Esophagus muscularis mucosa (tissue), 4 donors: ENCODE results near the gene PERCC1. TPM values are rescaled to one million over a fixed set of nuclear protein-coding genes. Genes with fewer than 3 reads are reported as not detected.

Experiments used
- DNase-seq: peaks from one replicate; pipeline ENCODE4 v3.0.0-alpha.2; 2017; ENCODE audit errors: extremely low spot score
- H3K27ac ChIP-seq, 4 donors: fragments of 200-600 bp; sonication (generic); replicated peaks in 1 of 4; 1 replicate in 3 of 4; 2 replicates in 1 of 4; pipeline ENCODE4 v1.5.1; 2016 to 2019; ENCODE audit warnings: mild to moderate bottlenecking in 1 of 4
- H3K27me3 ChIP-seq, 4 donors: fragments of 200-600 bp; sonication (generic); one replicate each; pipeline versions ENCODE4 v1.5.1 to v1.6.0; 2016 to 2019
- H3K36me3 ChIP-seq, 4 donors: fragments of 200-600 bp; sonication (generic); one replicate each; pipeline ENCODE4 v1.5.1; 2016 to 2019
- H3K4me1 ChIP-seq, 4 donors: fragments of 200-600 bp; sonication (generic); one replicate each; pipeline ENCODE4 v1.5.1; 2016 to 2019
- H3K4me3 ChIP-seq, 4 donors: fragments of 200-600 bp; sonication (generic); 1 replicate in 2 of 4; 2 replicates in 2 of 4; pipeline ENCODE4 v1.5.1; 2016 to 2019; ENCODE audit warnings: mild to moderate bottlenecking in 4 of 4, moderate library complexity in 1 of 4
- H3K9me3 ChIP-seq, 4 donors: fragments of 200-600 bp; sonication (generic); 1 replicate in 3 of 4; 2 replicates in 1 of 4; pipeline ENCODE4 v1.5.1; 2016 to 2019
- EP300 ChIP-seq: sonication (generic); formaldehyde crosslinking; IDR thresholded peaks from one replicate; pipeline ENCODE4 v1.6.1; 2017; ENCODE audit warnings: antibody characterized with exemption
- POLR2A ChIP-seq: fragments of 450-650 bp; IDR thresholded peaks from one replicate; pipeline ENCODE4 v1.6.1; 2017; ENCODE audit warnings: antibody characterized with exemption, moderate library complexity, mild to moderate bottlenecking, low read depth
- POLR2AphosphoS5 ChIP-seq, 2 donors: sonication (generic); formaldehyde crosslinking; IDR thresholded peaks; one replicate each; pipeline ENCODE4 v1.6.1; 2017; ENCODE audit warnings: antibody characterized with exemption in 2 of 2
- WGBS: methylation state at CpG from one replicate; pipeline ENCODE4 v1.1.5; 2018; 5-methylcytosine and 5-hydroxymethylcytosine counted together
- intact Hi-C: fragments of 100-400 bp; cut with DNase I; formaldehyde crosslinking; loops from one replicate; pipeline ENCODE4 v1.15.1; 2023
- total RNA-seq, 4 donors: library from RNA; depleted of rRNA; stranded (reverse); fragments of >200 nt; gene quantifications; one replicate each; pipeline versions ENCODE4 v1.1.0 to v1.2.1, GENCODE V29; 2016
- TF ChIP-seq, protein P1 (sequence below), 3 experiments: fragments of 200-600 bp in 2 of 3; fragments of 450-650 bp in 1 of 3; sonication (generic) in 2 of 3; IDR thresholded peaks; one replicate each; pipeline ENCODE4 v1.5.1; 2017 to 2019; ENCODE audit warnings: antibody characterized with exemption in 3 of 3, mild to moderate bottlenecking in 2 of 3, moderate library complexity in 1 of 3

The PERCC1 gene
- total RNA-seq, 4 donors from 2014 or later, result not detected

DNA sequence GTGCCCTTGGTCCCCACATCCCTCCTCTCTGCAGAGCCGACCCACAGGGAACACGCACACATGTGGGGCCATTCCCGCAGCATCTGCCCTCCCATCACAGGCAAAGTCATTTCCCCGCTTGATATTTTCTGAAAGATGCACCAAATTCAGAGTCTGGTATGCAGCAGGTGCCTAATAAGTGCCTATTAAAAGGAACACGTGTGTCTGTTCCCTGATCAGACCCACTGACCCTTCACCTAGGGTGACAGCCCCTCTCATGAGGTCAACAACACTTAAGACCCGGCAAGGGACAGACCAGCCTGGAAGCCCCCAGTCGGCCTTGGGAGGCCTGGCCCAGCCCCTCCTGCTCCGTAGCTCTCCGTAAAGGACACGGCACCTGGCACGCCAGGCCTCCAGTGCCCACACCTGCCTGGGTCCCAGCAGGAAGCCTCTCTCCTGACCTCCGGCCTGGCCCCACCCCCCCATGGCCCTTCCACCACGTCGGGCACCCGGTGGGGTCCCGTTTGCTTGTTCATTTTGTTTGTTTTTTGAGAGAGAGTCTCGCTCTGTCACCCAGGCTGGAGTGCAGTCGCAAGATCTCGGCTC lies 36.4 kb upstream of the PERCC1 start:
- H3K36me3 ChIP-seq, result peaks cover 52 to 98% (median 91%) of the 10 kb centered on the region in 4 donors
- no peaks in the 10 kb centered on the region for H3K9me3 ChIP-seq
- no peak overlapping the region for H3K4me3 ChIP-seq
- no peak overlapping the region for H3K27ac ChIP-seq
- TF ChIP-seq EP300, result no peak
- TF ChIP-seq, protein P1, sequence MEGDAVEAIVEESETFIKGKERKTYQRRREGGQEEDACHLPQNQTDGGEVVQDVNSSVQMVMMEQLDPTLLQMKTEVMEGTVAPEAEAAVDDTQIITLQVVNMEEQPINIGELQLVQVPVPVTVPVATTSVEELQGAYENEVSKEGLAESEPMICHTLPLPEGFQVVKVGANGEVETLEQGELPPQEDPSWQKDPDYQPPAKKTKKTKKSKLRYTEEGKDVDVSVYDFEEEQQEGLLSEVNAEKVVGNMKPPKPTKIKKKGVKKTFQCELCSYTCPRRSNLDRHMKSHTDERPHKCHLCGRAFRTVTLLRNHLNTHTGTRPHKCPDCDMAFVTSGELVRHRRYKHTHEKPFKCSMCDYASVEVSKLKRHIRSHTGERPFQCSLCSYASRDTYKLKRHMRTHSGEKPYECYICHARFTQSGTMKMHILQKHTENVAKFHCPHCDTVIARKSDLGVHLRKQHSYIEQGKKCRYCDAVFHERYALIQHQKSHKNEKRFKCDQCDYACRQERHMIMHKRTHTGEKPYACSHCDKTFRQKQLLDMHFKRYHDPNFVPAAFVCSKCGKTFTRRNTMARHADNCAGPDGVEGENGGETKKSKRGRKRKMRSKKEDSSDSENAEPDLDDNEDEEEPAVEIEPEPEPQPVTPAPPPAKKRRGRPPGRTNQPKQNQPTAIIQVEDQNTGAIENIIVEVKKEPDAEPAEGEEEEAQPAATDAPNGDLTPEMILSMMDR (IDR thresholded peaks at IDR 0.05), result no peak
- TF ChIP-seq POLR2AphosphoS5 (IDR thresholded peaks at IDR 0.05), result no peak
- no peak for TF ChIP-seq POLR2A
- intact Hi-C loops, result no loop called here
- no peaks in the 10 kb centered on the region for H3K27me3 ChIP-seq
- DNase-seq, result no peak
- 92% methylated on average over 19 of the region's 19 CpGs for WGBS
- no peaks in the 10 kb centered on the region for H3K4me1 ChIP-seq

DNA sequence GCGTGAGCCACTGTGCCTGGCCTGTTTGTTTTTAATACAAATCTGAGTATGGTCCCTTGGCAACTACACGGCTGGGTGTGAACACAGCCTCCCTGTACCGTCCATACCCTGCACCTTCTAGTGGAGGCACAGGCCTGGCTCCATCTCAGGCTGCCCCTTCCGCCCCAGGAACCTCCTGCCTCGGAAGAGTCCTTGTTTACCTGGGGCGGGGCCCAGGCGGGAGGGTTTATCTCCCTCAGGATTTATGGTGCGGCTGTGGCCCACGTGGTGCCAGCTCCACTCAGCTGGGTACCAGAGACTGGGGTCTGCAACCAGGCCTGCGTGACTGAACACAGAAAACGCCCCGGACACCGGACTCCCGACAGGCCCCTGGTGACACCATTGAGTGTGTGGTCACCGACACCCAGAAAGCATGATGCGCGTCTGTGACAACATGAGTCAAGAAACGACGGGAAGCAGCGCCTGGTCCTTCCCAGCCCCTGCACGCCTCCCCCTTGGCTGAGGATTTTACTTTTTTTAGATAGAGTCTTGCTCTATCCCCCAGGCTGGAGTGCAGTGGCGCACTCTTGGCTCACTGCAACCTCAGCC lies 35.3 kb upstream of the PERCC1 start:
- intact Hi-C loops, result no loop called here
- TF ChIP-seq EP300, result no peak
- no peak for TF ChIP-seq POLR2AphosphoS5 (IDR thresholded peaks at IDR 0.05)
- TF ChIP-seq, protein P1 (IDR thresholded peaks at IDR 0.05), result no peak
- TF ChIP-seq POLR2A, result no peak
- H3K36me3 ChIP-seq, result peaks cover 51 to 98% (median 90%) of the 10 kb centered on the region in 4 donors
- no peaks in the 10 kb centered on the region for H3K27me3 ChIP-seq
- WGBS, result 94% methylated on average over 18 of the region's 22 CpGs
- no peaks in the 10 kb centered on the region for H3K9me3 ChIP-seq
- H3K4me3 ChIP-seq, result no peak overlapping the region
- DNase-seq, result no peak
- no peaks in the 10 kb centered on the region for H3K4me1 ChIP-seq
- no peak overlapping the region for H3K27ac ChIP-seq

DNA sequence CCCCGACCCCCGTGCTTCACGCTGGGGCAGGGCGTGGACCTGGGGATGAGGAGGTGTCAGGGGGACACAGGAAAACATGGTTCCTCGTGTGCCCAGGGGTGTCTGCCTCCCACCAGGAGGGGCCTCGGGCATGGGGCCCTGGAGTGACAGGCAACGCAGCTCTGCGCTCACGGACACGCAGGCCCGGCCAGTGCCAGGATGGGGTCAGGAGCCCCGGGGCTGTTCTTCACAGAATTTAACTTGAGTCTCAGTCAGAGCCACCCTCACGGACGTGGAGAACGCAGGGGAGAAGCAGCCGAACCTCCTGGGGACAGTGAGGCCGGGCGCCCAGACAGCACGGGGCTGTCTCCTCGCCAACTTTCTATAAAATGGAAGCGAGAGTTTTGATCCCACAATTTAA lies 33.1 kb upstream of the PERCC1 start:
- no peaks in the 10 kb centered on the region for H3K27me3 ChIP-seq
- no peak for DNase-seq
- intact Hi-C loops, result no loop called here
- TF ChIP-seq POLR2AphosphoS5 (IDR thresholded peaks at IDR 0.05), result no peak
- TF ChIP-seq, protein P1 (IDR thresholded peaks at IDR 0.05), result no peak
- TF ChIP-seq EP300, result no peak
- no peak for TF ChIP-seq POLR2A
- 100% methylated on average over 1 of the region's 21 CpGs for WGBS
- H3K4me1 ChIP-seq, result no peaks in the 10 kb centered on the region
- no peak overlapping the region for H3K27ac ChIP-seq
- no peak overlapping the region for H3K4me3 ChIP-seq
- peaks cover 60 to 98% (median 93%) of the 10 kb centered on the region in 4 donors for H3K36me3 ChIP-seq
- no peaks in the 10 kb centered on the region for H3K9me3 ChIP-seq

DNA sequence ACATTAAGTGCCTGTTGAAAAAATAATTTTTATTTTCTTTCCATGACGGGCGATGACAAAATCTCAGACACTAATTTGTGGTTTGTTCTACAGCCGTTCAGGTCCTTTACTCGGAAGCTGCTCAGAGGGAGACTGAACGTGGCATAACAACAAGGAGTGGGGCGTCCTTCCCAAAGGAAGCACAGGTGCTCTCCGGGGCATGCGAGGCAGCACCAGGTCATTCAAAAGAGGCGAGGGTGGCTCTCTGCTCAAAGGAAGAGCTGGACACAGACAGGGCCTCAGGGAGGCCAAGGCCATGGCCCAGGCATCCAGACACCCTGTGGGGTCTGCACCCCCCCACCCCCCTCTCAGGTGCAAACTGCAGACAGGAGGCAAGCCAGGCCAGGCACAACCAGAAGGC lies 32.5 kb upstream of the PERCC1 start:
- H3K4me1 ChIP-seq, result no peaks in the 10 kb centered on the region
- intact Hi-C loops, result no loop called here
- H3K36me3 ChIP-seq, result peaks cover 57 to 98% (median 93%) of the 10 kb centered on the region in 4 donors
- TF ChIP-seq, protein P1 (IDR thresholded peaks at IDR 0.05), result no peak
- TF ChIP-seq POLR2A, result no peak
- TF ChIP-seq POLR2AphosphoS5 (IDR thresholded peaks at IDR 0.05), result no peak
- TF ChIP-seq EP300, result no peak
- H3K27me3 ChIP-seq, result no peaks in the 10 kb centered on the region
- no peak overlapping the region for H3K27ac ChIP-seq
- H3K9me3 ChIP-seq, result no peaks in the 10 kb centered on the region
- 93% methylated on average over 9 of the region's 9 CpGs for WGBS
- H3K4me3 ChIP-seq, result no peak overlapping the region
- no peak for DNase-seq
